Measurements from ENCODE around the gene FARS2. TPM values are rescaled to one million over a fixed set of nuclear protein-coding genes. Genes with fewer than 3 reads are reported as not detected.
"Not testable (repeated sequence)": the region's sequence is repeated elsewhere in the genome, so short reads cannot be mapped to it uniquely, and the experiment has no call there.

FARS2 gene
- total and polyA plus RNA-seq, 8 donors = 15.1 to 20.3 (median 17.9) TPM

DNA sequence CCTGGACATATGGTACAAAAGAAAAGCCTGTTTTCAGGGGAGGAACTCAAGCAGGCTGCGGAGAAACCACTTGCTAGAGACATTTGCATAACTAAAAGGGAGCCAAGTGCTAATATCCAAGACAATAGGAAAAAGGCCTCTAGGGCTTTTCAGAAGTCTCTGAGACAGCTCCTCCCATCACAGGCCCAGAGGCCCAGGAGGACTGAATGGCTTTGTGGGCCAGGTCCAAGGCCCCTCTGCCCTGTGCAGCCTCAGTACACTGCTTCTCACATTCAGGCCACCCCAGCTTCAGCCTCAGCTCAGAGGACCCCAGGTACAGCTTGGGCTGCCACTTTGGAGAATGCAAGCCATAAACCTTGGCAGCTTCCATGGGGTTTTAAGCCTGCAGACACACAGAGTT lies 545.1 kb downstream of the FARS2 start:
- H3K4me1 ChIP-seq; H3K9me3 ChIP-seq; H3K27ac ChIP-seq; ATAC-seq; H3K36me3 ChIP-seq; H3K4me3 ChIP-seq; DNase-seq; H3K27me3 ChIP-seq; intact Hi-C loops (cut with DNase I): not testable (repeated sequence)

DNA sequence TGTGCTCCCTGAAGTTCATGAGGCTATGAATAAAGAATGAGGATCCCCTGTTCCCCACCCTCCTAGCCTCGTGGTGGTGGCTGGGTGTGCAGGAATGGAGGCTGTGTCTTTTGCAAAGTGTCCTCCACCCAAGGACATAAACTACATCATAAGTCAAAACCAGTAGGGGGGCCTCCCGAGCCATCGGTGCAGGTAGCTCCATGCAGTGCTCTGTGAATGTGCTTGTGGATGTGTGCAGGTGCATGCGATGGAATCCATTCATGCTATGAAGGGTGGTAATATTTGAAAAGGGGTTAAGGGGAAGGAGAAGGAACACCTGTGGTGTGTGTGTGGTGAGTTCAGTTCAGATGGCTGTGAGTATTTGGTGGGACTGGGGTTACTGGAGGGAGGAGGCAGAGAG lies 548.1 kb downstream of the FARS2 start:
- Histone ChIP-seq H3K9me3 (peaks cover 0 to 13% of the 10 kb centered on the region in 2 donors), H3K4me3 (no peak overlapping the region), H3K27me3 (no peaks in the 10 kb centered on the region), H3K36me3 (no peaks in the 10 kb centered on the region), H3K27ac (no peak overlapping the region), H3K4me1 (no peaks in the 10 kb centered on the region)
- DNase-seq (no peak), ATAC-seq (no peak)
- intact Hi-C loops (cut with DNase I) = no loop called here
- TF ChIP-seq, protein P1, sequence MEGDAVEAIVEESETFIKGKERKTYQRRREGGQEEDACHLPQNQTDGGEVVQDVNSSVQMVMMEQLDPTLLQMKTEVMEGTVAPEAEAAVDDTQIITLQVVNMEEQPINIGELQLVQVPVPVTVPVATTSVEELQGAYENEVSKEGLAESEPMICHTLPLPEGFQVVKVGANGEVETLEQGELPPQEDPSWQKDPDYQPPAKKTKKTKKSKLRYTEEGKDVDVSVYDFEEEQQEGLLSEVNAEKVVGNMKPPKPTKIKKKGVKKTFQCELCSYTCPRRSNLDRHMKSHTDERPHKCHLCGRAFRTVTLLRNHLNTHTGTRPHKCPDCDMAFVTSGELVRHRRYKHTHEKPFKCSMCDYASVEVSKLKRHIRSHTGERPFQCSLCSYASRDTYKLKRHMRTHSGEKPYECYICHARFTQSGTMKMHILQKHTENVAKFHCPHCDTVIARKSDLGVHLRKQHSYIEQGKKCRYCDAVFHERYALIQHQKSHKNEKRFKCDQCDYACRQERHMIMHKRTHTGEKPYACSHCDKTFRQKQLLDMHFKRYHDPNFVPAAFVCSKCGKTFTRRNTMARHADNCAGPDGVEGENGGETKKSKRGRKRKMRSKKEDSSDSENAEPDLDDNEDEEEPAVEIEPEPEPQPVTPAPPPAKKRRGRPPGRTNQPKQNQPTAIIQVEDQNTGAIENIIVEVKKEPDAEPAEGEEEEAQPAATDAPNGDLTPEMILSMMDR (IDR thresholded peaks at IDR 0.05) = no peak

DNA sequence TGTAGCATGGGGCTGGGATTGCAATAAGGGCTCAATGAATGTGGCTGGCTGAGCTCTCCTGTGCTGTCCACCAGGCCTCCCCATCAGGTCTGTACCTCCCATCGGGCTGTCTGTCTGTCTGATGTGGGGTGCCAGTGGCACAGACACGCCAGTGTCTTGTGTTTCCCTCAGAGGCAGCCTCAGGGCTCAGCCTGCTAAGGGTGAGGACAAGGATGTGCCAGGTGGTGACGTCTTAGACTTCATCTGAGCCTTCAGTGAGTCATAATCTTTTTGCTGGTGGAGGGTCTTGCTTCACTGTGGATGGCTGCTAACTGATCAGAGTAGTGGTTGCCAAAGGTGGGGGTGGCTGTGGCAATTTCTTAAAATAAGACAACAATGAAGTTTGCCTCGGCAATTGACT lies 550.7 kb downstream of the FARS2 start:
- no peaks in the 10 kb centered on the region for H3K36me3 ChIP-seq
- H3K27me3 ChIP-seq = no peaks in the 10 kb centered on the region
- H3K4me3 ChIP-seq = no peak overlapping the region
- H3K9me3 ChIP-seq = peaks cover 0 to 3% of the 10 kb centered on the region in 2 donors
- no peaks in the 10 kb centered on the region for H3K4me1 ChIP-seq
- intact Hi-C loops (cut with DNase I) = no loop called here
- TF ChIP-seq, protein P1 (IDR thresholded peaks at IDR 0.05) = no peak
- ATAC-seq = no peak
- DNase-seq = no peak
- H3K27ac ChIP-seq = no peak overlapping the region

DNA sequence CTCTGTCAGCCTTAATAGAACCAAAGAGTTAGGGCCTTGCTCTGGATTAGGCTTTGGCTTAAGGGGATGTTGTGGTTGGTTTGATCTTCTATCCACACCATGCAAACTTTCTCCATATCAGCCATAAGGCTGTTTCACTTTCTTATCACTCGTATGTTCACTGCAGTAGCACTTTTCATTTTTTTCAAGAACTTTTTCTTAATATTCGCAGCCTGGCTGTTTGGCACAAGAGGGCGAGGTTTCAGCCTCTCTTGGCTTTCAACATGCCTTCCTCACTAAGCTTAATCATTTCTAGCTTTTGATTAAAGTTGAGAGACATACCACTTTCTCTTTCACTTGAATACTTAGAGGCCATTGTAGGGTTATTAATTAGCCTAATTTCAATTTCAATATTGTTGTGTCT lies 552.3 kb downstream of the FARS2 start:
- TF ChIP-seq, protein P1 (IDR thresholded peaks at IDR 0.05) = no peak
- Histone ChIP-seq H3K27ac (no peak overlapping the region), H3K4me1 (no peaks in the 10 kb centered on the region), H3K36me3 (no peaks in the 10 kb centered on the region), H3K4me3 (no peak overlapping the region), H3K9me3 (peaks cover 0 to 3% of the 10 kb centered on the region in 2 donors), H3K27me3 (no peaks in the 10 kb centered on the region)
- ATAC-seq (no peak), DNase-seq (no peak)
- intact Hi-C loops (cut with DNase I) = no loop called here

DNA sequence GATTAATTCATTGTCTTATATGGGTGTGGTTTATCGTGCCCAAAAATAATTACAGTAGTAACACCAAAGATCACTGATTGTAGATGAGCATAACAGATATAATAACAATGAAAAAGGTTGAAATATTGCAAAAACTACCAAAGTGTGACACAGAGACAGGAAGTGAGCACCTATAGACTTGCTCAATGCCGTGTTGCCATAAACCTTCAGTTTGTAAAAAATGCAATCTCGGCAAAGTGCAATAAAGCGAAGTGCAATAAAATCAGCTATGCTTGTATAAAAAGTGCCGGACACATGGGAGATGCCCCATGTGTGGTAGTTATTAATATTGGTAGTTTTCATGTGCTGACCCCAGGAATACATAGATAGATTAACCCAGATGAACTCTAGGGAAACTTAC lies 552.8 kb downstream of the FARS2 start:
- TF ChIP-seq, protein P1 (IDR thresholded peaks at IDR 0.05) = no peak
- ATAC-seq (no peak), DNase-seq (no peak)
- no peak overlapping the region for H3K4me3 ChIP-seq
- no peaks in the 10 kb centered on the region for H3K36me3 ChIP-seq
- no peaks in the 10 kb centered on the region for H3K27me3 ChIP-seq
- peaks cover 0 to 3% of the 10 kb centered on the region in 2 donors for H3K9me3 ChIP-seq
- no peaks in the 10 kb centered on the region for H3K4me1 ChIP-seq
- no peak overlapping the region for H3K27ac ChIP-seq
- intact Hi-C loops (cut with DNase I) = no loop called here

DNA sequence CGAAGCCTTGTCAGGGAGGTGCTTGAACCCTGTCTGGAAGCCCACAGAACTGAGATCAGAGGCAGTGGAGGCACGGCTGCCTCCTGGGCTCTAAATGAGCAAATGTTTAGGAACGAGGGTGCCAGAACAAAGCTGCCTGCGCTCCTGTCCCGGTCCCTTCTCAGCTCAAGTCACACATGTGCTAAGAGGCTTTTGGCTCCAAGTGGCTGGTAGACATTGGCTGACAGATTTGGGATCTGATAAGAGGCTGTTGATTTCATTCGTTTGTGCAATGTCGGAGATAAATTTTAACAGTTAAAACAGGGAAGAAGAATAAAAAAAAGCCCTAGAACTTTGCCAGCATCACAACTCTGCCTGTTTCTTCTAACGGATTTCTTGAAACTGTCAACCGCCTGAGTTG lies 553.6 kb downstream of the FARS2 start:
- TF ChIP-seq, protein P1 (IDR thresholded peaks at IDR 0.05) = no peak
- no peak overlapping the region for H3K27ac ChIP-seq
- intact Hi-C loops (cut with DNase I) = no loop called here
- no peaks in the 10 kb centered on the region for H3K27me3 ChIP-seq
- no peaks in the 10 kb centered on the region for H3K4me1 ChIP-seq
- DNase-seq (no peak), ATAC-seq (no peak)
- H3K36me3 ChIP-seq = no peaks in the 10 kb centered on the region
- peaks cover 0 to 3% of the 10 kb centered on the region in 2 donors for H3K9me3 ChIP-seq
- H3K4me3 ChIP-seq = no peak overlapping the region
